Measurements from ENCODE around the gene SLC49A3.
A peak's percentile ranks its signal among the peaks of the same experiment; 100 is the strongest.

- TF ChIP-seq CTCF (IDR thresholded peaks at IDR 0.05 in 4 of 5, conservative IDR thresholded peaks at IDR 0.05 in 1 of 5) (peak; percentile 79 to 97 (median 88)), POLR2A (IDR thresholded peaks at IDR 0.05) (peak; percentile 79 to 93)
These were observed 14.5 kb downstream of the SLC49A3 start, which contains the start of the genes ATP5ME and MYL5 for GRCh38 chr4:674172-675035.

Measured in gastrocnemius medialis (tissue), 4 donors.